Peyer's patch (tissue), 4 donors: ENCODE measurements around the gene HRH1. TPM values are rescaled to one million over a fixed set of nuclear protein-coding genes. Genes with fewer than 3 reads are reported as not detected.

ENCODE experiments used
- DNase-seq, 3 donors: peaks; one replicate each; pipeline ENCODE4 v3.0.0-alpha.2; 2017 to 2019
- H3K27ac ChIP-seq, 4 donors: fragments of 200-600 bp; sonication (generic); one replicate each; pipeline ENCODE4 v1.5.1; 2016 to 2019
- H3K27me3 ChIP-seq, 2 donors: fragments of 200-600 bp; sonication (generic); one replicate each; pipeline ENCODE4 v1.5.1; 2019
- H3K36me3 ChIP-seq, 3 donors: fragments of 200-600 bp; sonication (generic); one replicate each; pipeline ENCODE4 v1.5.1; 2016 to 2019
- H3K4me1 ChIP-seq, 4 donors: fragments of 200-600 bp; sonication (generic); one replicate each; pipeline ENCODE4 v1.5.1; 2016 to 2019
- H3K4me3 ChIP-seq, 4 donors: fragments of 200-600 bp; sonication (generic); 1 replicate in 3 of 4; 2 replicates in 1 of 4; pipeline ENCODE4 v1.5.1; 2016 to 2019; ENCODE audit warnings: mild to moderate bottlenecking in 1 of 4
- H3K9me3 ChIP-seq, 4 donors: fragments of 200-600 bp; sonication (generic); one replicate each; pipeline ENCODE4 v1.5.1; 2016 to 2019; ENCODE audit warnings: mild to moderate bottlenecking in 1 of 4
- CTCF ChIP-seq, 6 experiments: fragments of 450-650 bp in 4 of 6; fragments of 200-600 bp in 2 of 6; sonication (generic) in 1 of 6; IDR thresholded peaks; one replicate each; pipeline ENCODE4 v1.5.1; 2017 to 2019; ENCODE audit warnings: antibody characterized with exemption in 6 of 6, mild to moderate bottlenecking in 3 of 6, moderate library complexity in 1 of 6
- POLR2A ChIP-seq, 2 donors: fragments of 450-650 bp; IDR thresholded peaks; one replicate each; pipeline ENCODE4 v1.5.1; 2017; ENCODE audit warnings: antibody characterized with exemption in 2 of 2, mild to moderate bottlenecking in 2 of 2, moderate library complexity in 2 of 2
- total RNA-seq, 4 donors: library from RNA; depleted of rRNA; stranded (reverse); fragments of >200 nt; gene quantifications; one replicate each; pipeline ENCODE4 v1.1.0, GENCODE V29; 2016

The HRH1 gene
- total RNA-seq, 4 donors from 2014 or later: 1.7 to 13.7 (median 7.3) TPM

GRCh38 chr3:11168406-11168805 lies 14.1 kb downstream of the HRH1 start:
- H3K4me1 ChIP-seq: no peaks in the 10 kb centered on the region
- TF ChIP-seq POLR2A (IDR thresholded peaks at IDR 0.05) (no peak), CTCF (IDR thresholded peaks at IDR 0.05) (no peak)
- H3K9me3 ChIP-seq: no peaks in the 10 kb centered on the region
- no peak for DNase-seq
- no peaks in the 10 kb centered on the region for H3K27me3 ChIP-seq
- no peak overlapping the region for H3K4me3 ChIP-seq
- H3K36me3 ChIP-seq: no peaks in the 10 kb centered on the region
- no peak overlapping the region for H3K27ac ChIP-seq

GRCh38 chr3:11168881-11169805 lies 14.8 kb downstream of the HRH1 start:
- no peaks in the 10 kb centered on the region for H3K9me3 ChIP-seq
- TF ChIP-seq CTCF (IDR thresholded peaks at IDR 0.05) (no peak), POLR2A (IDR thresholded peaks at IDR 0.05) (no peak)
- DNase-seq: no peak
- H3K36me3 ChIP-seq: no peaks in the 10 kb centered on the region
- H3K4me1 ChIP-seq: no peaks in the 10 kb centered on the region
- no peak overlapping the region for H3K4me3 ChIP-seq
- no peaks in the 10 kb centered on the region for H3K27me3 ChIP-seq
- H3K27ac ChIP-seq: no peak overlapping the region

GRCh38 chr3:11170052-11170770 lies 15.9 kb downstream of the HRH1 start:
- Histone ChIP-seq H3K4me1 (no peaks in the 10 kb centered on the region), H3K4me3 (no peak overlapping the region), H3K27me3 (no peaks in the 10 kb centered on the region), H3K9me3 (no peaks in the 10 kb centered on the region), H3K36me3 (no peaks in the 10 kb centered on the region), H3K27ac (no peak overlapping the region)
- no peak for DNase-seq
- TF ChIP-seq CTCF (IDR thresholded peaks at IDR 0.05): no peak
- no peak for TF ChIP-seq POLR2A (IDR thresholded peaks at IDR 0.05)

GRCh38 chr3:11172096-11172690 lies 17.9 kb downstream of the HRH1 start:
- no peak for DNase-seq
- no peaks in the 10 kb centered on the region for H3K9me3 ChIP-seq
- no peak overlapping the region for H3K27ac ChIP-seq
- no peaks in the 10 kb centered on the region for H3K27me3 ChIP-seq
- no peak overlapping the region for H3K4me3 ChIP-seq
- TF ChIP-seq POLR2A (IDR thresholded peaks at IDR 0.05): no peak
- no peak for TF ChIP-seq CTCF (IDR thresholded peaks at IDR 0.05)
- no peaks in the 10 kb centered on the region for H3K4me1 ChIP-seq
- H3K36me3 ChIP-seq: no peaks in the 10 kb centered on the region

- Histone ChIP-seq H3K27ac (no peak overlapping the region), H3K4me1 (no peaks in the 10 kb centered on the region), H3K36me3 (no peaks in the 10 kb centered on the region), H3K9me3 (no peaks in the 10 kb centered on the region), H3K4me3 (no peak overlapping the region), H3K27me3 (no peaks in the 10 kb centered on the region)
- TF ChIP-seq POLR2A (IDR thresholded peaks at IDR 0.05) (no peak), CTCF (IDR thresholded peaks at IDR 0.05) (no peak)
- no peak for DNase-seq
Measured at GRCh38 chr3:11173828-11174465, 19.7 kb downstream of the HRH1 start.
